NCI-H1694 treated with DMSO at 0.1 percent for 48 hours (cell line): Measurements from ENCODE around the gene ZSWIM8.
"Not testable (repeated sequence)": the region's sequence is repeated elsewhere in the genome, so short reads cannot be mapped to it uniquely, and the experiment has no call there.

Source experiments
- DNase-seq: peaks from one replicate; lab custom pipeline; 2025; lab: John Stamatoyannopoulos, UW

ZSWIM8 gene

GRCh38 chr10:73785211-73785720 is at the start of gene ZSWIM8:
TSS of gene ZSWIM8 (plus strand) at chr10:73785606. CDS start at chr10:73785879, 273 bp downstream.
- DNase-seq: peak; percentile 85

- not testable (repeated sequence) for DNase-seq
Measured at GRCh38 chr10:73740501-73741254, 44.7 kb upstream of the ZSWIM8 start.

GRCh38 chr10:73742454-73742734 is 43.0 kb upstream of the ZSWIM8 start:
- DNase-seq: no peak

- no peak for DNase-seq
Measured at GRCh38 chr10:73743327-73743904, 42.0 kb upstream of the ZSWIM8 start.

- DNase-seq: peak; percentile 93
Measured at GRCh38 chr10:73743905-73744663, 41.3 kb upstream of the ZSWIM8 start, which contains the start of gene SEC24C. TSS of gene SEC24C (plus strand) at chr10:73744372. CDS start at chr10:73746833, 2,461 bp downstream.

- no peak for DNase-seq
Measured at GRCh38 chr10:73744664-73744975, 40.8 kb upstream of the ZSWIM8 start.

- DNase-seq: no peak
Measured at GRCh38 chr10:73746721-73747120, 38.7 kb upstream of the ZSWIM8 start.

- no peak for DNase-seq
Measured at GRCh38 chr10:73750819-73751218, 34.6 kb upstream of the ZSWIM8 start.

GRCh38 chr10:73756183-73756582 is 29.2 kb upstream of the ZSWIM8 start:
- no peak for DNase-seq

GRCh38 chr10:73758704-73759511 is 26.5 kb upstream of the ZSWIM8 start:
- no peak for DNase-seq

- no peak for DNase-seq
Measured at GRCh38 chr10:73759512-73760115, 25.8 kb upstream of the ZSWIM8 start.

- no peak for DNase-seq
Measured at GRCh38 chr10:73761781-73762180, 23.6 kb upstream of the ZSWIM8 start.

- DNase-seq: no peak
Measured at GRCh38 chr10:73762915-73763314, 22.5 kb upstream of the ZSWIM8 start.

GRCh38 chr10:73763343-73763742 is 22.1 kb upstream of the ZSWIM8 start:
- DNase-seq: no peak

GRCh38 chr10:73765066-73765465 is 20.3 kb upstream of the ZSWIM8 start:
- DNase-seq: no peak

GRCh38 chr10:73768881-73769280 is 16.5 kb upstream of the ZSWIM8 start:
- DNase-seq: no peak

GRCh38 chr10:73769396-73769795 is 16.0 kb upstream of the ZSWIM8 start:
- no peak for DNase-seq

- DNase-seq: peak; percentile 12
Measured at GRCh38 chr10:73771722-73772280, 13.6 kb upstream of the ZSWIM8 start.

- peak; percentile 35 for DNase-seq
Measured at GRCh38 chr10:73772281-73773151, 12.9 kb upstream of the ZSWIM8 start.

- no peak for DNase-seq
Measured at GRCh38 chr10:73773152-73773879, 12.1 kb upstream of the ZSWIM8 start.
